ENCODE data around the gene KLF9.

Gene KLF9

GRCh38 chr9:70421272-70422180, 7.1 kb upstream of the KLF9 start:
- DNase-seq (ENCODE audit: low read depth): peak; percentile 61
- H3K4me3 ChIP-seq (ENCODE audit: low read length): peak overlapping the region; percentile 71
- no peaks in the 10 kb centered on the region for H3K9me3 ChIP-seq (ENCODE audit: control insufficient read depth, low read length)
- H3K36me3 ChIP-seq (ENCODE audit: control insufficient read depth, insufficient read depth, low read length, severe bottlenecking): no peaks in the 10 kb centered on the region
- no peaks in the 10 kb centered on the region for H3K27me3 ChIP-seq (replicated peaks; ENCODE audit: control insufficient read depth, insufficient read depth, low read length)
- peak overlapping the region; percentile 97 for H3K9ac ChIP-seq (ENCODE audit: low read length)
- H3K4me1 ChIP-seq (ENCODE audit: control insufficient read depth, insufficient read depth, low read length): peaks cover 37% of the 10 kb centered on the region

GRCh38 chr9:70420441-70421271, 6.2 kb upstream of the KLF9 start:
- DNase-seq (ENCODE audit: low read depth): peak; percentile 90
- peaks cover 45% of the 10 kb centered on the region for H3K4me1 ChIP-seq (ENCODE audit: control insufficient read depth, insufficient read depth, low read length)
- H3K9me3 ChIP-seq (ENCODE audit: control insufficient read depth, low read length): no peaks in the 10 kb centered on the region
- no peaks in the 10 kb centered on the region for H3K27me3 ChIP-seq (replicated peaks; ENCODE audit: control insufficient read depth, insufficient read depth, low read length)
- no peaks in the 10 kb centered on the region for H3K36me3 ChIP-seq (ENCODE audit: control insufficient read depth, insufficient read depth, low read length, severe bottlenecking)
- peak overlapping the region; percentile 77 for H3K4me3 ChIP-seq (ENCODE audit: low read length)
- H3K9ac ChIP-seq (ENCODE audit: low read length): peak overlapping the region; percentile 97

- H3K9me3 ChIP-seq (ENCODE audit: control insufficient read depth, low read length): no peaks in the 10 kb centered on the region
- no peaks in the 10 kb centered on the region for H3K36me3 ChIP-seq (ENCODE audit: control insufficient read depth, insufficient read depth, low read length, severe bottlenecking)
- no peaks in the 10 kb centered on the region for H3K27me3 ChIP-seq (replicated peaks; ENCODE audit: control insufficient read depth, insufficient read depth, low read length)
- peak overlapping the region; percentile 77 for H3K4me3 ChIP-seq (ENCODE audit: low read length)
- H3K4me1 ChIP-seq (ENCODE audit: control insufficient read depth, insufficient read depth, low read length): peaks cover 54% of the 10 kb centered on the region
- H3K9ac ChIP-seq (ENCODE audit: low read length): peak overlapping the region; percentile 97
- peak; percentile 99 for DNase-seq (ENCODE audit: low read depth)
Observed at GRCh38 chr9:70419556-70420440, 5.3 kb upstream of the KLF9 start.

GRCh38 chr9:70418822-70419555, 4.5 kb upstream of the KLF9 start:
- no peaks in the 10 kb centered on the region for H3K27me3 ChIP-seq (replicated peaks; ENCODE audit: control insufficient read depth, insufficient read depth, low read length)

GRCh38 chr9:70415476-70415875, 1.0 kb upstream of the KLF9 start:
- Histone ChIP-seq H3K4me3 (ENCODE audit: low read length) (peak overlapping the region; percentile 98), H3K27me3 (replicated peaks; ENCODE audit: control insufficient read depth, insufficient read depth, low read length) (no peaks in the 10 kb centered on the region), H3K36me3 (ENCODE audit: control insufficient read depth, insufficient read depth, low read length, severe bottlenecking) (no peaks in the 10 kb centered on the region), H3K4me1 (ENCODE audit: control insufficient read depth, insufficient read depth, low read length) (peaks cover 38% of the 10 kb centered on the region), H3K9me3 (ENCODE audit: control insufficient read depth, low read length) (no peaks in the 10 kb centered on the region), H3K9ac (ENCODE audit: low read length) (peak overlapping the region; percentile 100)
- DNase-seq (ENCODE audit: low read depth): no peak

More at GRCh38 chr9:70418822-70419555, 4.5 kb upstream of the KLF9 start:
- Histone ChIP-seq H3K36me3 (ENCODE audit: control insufficient read depth, insufficient read depth, low read length, severe bottlenecking) (no peaks in the 10 kb centered on the region), H3K4me3 (ENCODE audit: low read length) (peak overlapping the region; percentile 82), H3K4me1 (ENCODE audit: control insufficient read depth, insufficient read depth, low read length) (peaks cover 55% of the 10 kb centered on the region), H3K9me3 (ENCODE audit: control insufficient read depth, low read length) (no peaks in the 10 kb centered on the region), H3K9ac (ENCODE audit: low read length) (peak overlapping the region; percentile 97)
- DNase-seq (ENCODE audit: low read depth): peak; percentile 98

GRCh38 chr9:70415041-70415440, 584 bp upstream of the KLF9 start:
- no peaks in the 10 kb centered on the region for H3K27me3 ChIP-seq (replicated peaks; ENCODE audit: control insufficient read depth, insufficient read depth, low read length)
- DNase-seq (ENCODE audit: low read depth): no peak
- H3K36me3 ChIP-seq (ENCODE audit: control insufficient read depth, insufficient read depth, low read length, severe bottlenecking): no peaks in the 10 kb centered on the region

GRCh38 chr9:70413464-70413798, 1.0 kb downstream of the KLF9 start:
- peak overlapping the region; percentile 100 for H3K9ac ChIP-seq (ENCODE audit: low read length)
- no peaks in the 10 kb centered on the region for H3K9me3 ChIP-seq (ENCODE audit: control insufficient read depth, low read length)
- H3K27me3 ChIP-seq (replicated peaks; ENCODE audit: control insufficient read depth, insufficient read depth, low read length): no peaks in the 10 kb centered on the region
- peak; percentile 86 for DNase-seq (ENCODE audit: low read depth)
- H3K4me1 ChIP-seq (ENCODE audit: control insufficient read depth, insufficient read depth, low read length): peaks cover 50% of the 10 kb centered on the region
- no peaks in the 10 kb centered on the region for H3K36me3 ChIP-seq (ENCODE audit: control insufficient read depth, insufficient read depth, low read length, severe bottlenecking)
- H3K4me3 ChIP-seq (ENCODE audit: low read length): peak overlapping the region; percentile 98

More at GRCh38 chr9:70415041-70415440, 584 bp upstream of the KLF9 start:
- Histone ChIP-seq H3K4me3 (ENCODE audit: low read length) (peak overlapping the region; percentile 98), H3K9me3 (ENCODE audit: control insufficient read depth, low read length) (no peaks in the 10 kb centered on the region), H3K4me1 (ENCODE audit: control insufficient read depth, insufficient read depth, low read length) (peaks cover 41% of the 10 kb centered on the region), H3K9ac (ENCODE audit: low read length) (peak overlapping the region; percentile 100)

GRCh38 chr9:70412832-70413463, 1.5 kb downstream of the KLF9 start:
- H3K9ac ChIP-seq (ENCODE audit: low read length): peak overlapping the region; percentile 100
- peak overlapping the region; percentile 98 for H3K4me3 ChIP-seq (ENCODE audit: low read length)
- H3K4me1 ChIP-seq (ENCODE audit: control insufficient read depth, insufficient read depth, low read length): peaks cover 50% of the 10 kb centered on the region
- H3K27me3 ChIP-seq (replicated peaks; ENCODE audit: control insufficient read depth, insufficient read depth, low read length): no peaks in the 10 kb centered on the region
- H3K9me3 ChIP-seq (ENCODE audit: control insufficient read depth, low read length): no peaks in the 10 kb centered on the region
- H3K36me3 ChIP-seq (ENCODE audit: control insufficient read depth, insufficient read depth, low read length, severe bottlenecking): no peaks in the 10 kb centered on the region
- DNase-seq (ENCODE audit: low read depth): peak; percentile 75

DNA sequence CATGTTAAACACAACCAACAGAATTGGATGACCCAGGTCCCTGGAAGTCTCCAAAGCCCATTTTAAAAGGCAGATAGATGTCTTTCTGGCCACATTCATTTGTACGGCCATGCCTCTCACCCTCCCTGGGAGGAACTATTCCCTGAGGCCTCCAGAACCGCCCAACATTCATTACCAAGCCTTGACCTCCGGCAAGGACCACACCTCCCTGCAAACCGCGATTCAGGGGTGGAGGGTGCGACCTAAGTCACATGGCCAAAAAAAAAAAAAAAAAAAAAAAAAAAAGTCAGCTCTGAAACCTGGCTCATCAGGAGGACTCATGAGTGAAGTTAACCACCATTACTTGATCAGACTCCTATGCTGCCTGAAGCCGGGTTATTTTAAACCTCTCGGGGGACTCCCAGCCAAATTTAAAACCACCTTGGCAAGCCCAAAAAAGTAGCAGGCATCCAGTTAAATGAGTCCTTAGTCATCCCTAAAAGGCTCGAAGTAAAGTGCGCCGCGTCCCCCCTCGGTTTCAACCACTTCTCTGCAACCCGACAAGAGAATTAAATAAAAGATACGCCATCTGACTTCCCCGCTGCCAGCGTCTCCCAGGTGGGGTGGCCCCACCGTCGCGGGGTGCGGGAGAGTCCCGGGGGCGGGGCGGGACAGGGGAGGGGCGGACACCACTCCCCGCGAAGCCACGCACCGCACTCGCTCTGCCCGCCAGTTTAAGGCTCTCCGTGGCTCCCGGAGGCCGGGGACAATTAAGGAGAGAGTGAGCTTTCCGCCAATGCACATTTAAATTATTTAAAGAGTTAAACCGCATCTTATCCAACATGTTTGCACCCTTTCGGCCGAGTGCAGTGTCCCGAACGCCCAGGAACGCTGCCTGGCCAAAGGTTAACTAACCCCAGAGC, 2.3 kb downstream of the KLF9 start:
- H3K4me1 ChIP-seq (ENCODE audit: control insufficient read depth, insufficient read depth, low read length): peaks cover 52% of the 10 kb centered on the region
- peak overlapping the region; percentile 100 for H3K9ac ChIP-seq (ENCODE audit: low read length)
- H3K36me3 ChIP-seq (ENCODE audit: control insufficient read depth, insufficient read depth, low read length, severe bottlenecking): no peaks in the 10 kb centered on the region
- H3K9me3 ChIP-seq (ENCODE audit: control insufficient read depth, low read length): no peaks in the 10 kb centered on the region
- DNase-seq (ENCODE audit: low read depth): peak; percentile 78
- H3K4me3 ChIP-seq (ENCODE audit: low read length): peak overlapping the region; percentile 98
- no peaks in the 10 kb centered on the region for H3K27me3 ChIP-seq (replicated peaks; ENCODE audit: control insufficient read depth, insufficient read depth, low read length)
